Neuronal stem cell (in vitro differentiated cells): ENCODE data around the gene PRXL2B. TPM values are rescaled to one million over a fixed set of nuclear protein-coding genes. Genes with fewer than 3 reads are reported as not detected.

ENCODE experiments used
- DNase-seq: peaks from one replicate; pipeline ENCODE4 v3.0.0-alpha.2; 2013; ENCODE audit warnings: low spot score
- H2AFZ ChIP-seq: one replicate; pipeline ENCODE4 v1.6.1; 2013; ENCODE audit warnings: mild to moderate bottlenecking, low read length, inconsistent platforms
- H2AK5ac ChIP-seq: 2 replicates; pipeline ENCODE4 v1.6.1; 2013; ENCODE audit warnings: low read depth, mild to moderate bottlenecking, inconsistent platforms, low read length, moderate library complexity, mixed read lengths
- H2BK120ac ChIP-seq: 2 replicates; pipeline ENCODE4 v1.6.1; 2013; ENCODE audit warnings: low read depth, mild to moderate bottlenecking, inconsistent platforms, low read length, moderate library complexity, mixed read lengths
- H2BK12ac ChIP-seq: one replicate; pipeline ENCODE4 v1.6.1; 2013; ENCODE audit warnings: low read length, inconsistent platforms
- H2BK15ac ChIP-seq: 2 replicates; pipeline ENCODE4 v1.6.1; 2013; ENCODE audit warnings: mild to moderate bottlenecking, low read length, inconsistent platforms, mixed read lengths
- H2BK5ac ChIP-seq: one replicate; pipeline ENCODE4 v1.6.1; 2013; ENCODE audit warnings: inconsistent platforms, mild to moderate bottlenecking, low read length, moderate library complexity
- H3K14ac ChIP-seq: one replicate; pipeline ENCODE4 v1.6.1; 2013; ENCODE audit warnings: low read length, inconsistent platforms
- H3K18ac ChIP-seq: 2 replicates; pipeline ENCODE4 v1.6.1; 2013; ENCODE audit warnings: low read length, inconsistent platforms
- H3K23ac ChIP-seq: 2 replicates; pipeline ENCODE4 v1.6.1; 2013; ENCODE audit warnings: low read depth, mild to moderate bottlenecking, mixed read lengths, low read length, inconsistent platforms; ENCODE audit not compliant: poor library complexity
- H3K27ac ChIP-seq: replicated peaks from 3 replicates; pipeline ENCODE4 v1.5.1; 2013; ENCODE audit warnings: low read length, inconsistent platforms
- H3K27me3 ChIP-seq, 3 experiments: 2 replicates each; pipeline ENCODE4 v1.6.1; 2013; ENCODE audit warnings: low read length in 3 of 3, mild to moderate bottlenecking in 2 of 3, inconsistent platforms in 1 of 3, low read depth in 1 of 3, mixed read lengths in 1 of 3, moderate library complexity in 1 of 3; ENCODE audit not compliant: control insufficient read depth in 3 of 3, insufficient read depth in 3 of 3
- H3K36me3 ChIP-seq, 2 donors: replicated peaks in 1 of 2; 2 replicates each; pipeline ENCODE4 v1.6.1; 2013; ENCODE audit warnings: low read length in 2 of 2; ENCODE audit not compliant: control insufficient read depth in 2 of 2, insufficient read depth in 2 of 2
- H3K4ac ChIP-seq: 2 replicates; pipeline ENCODE4 v1.6.1; 2013; ENCODE audit warnings: inconsistent platforms, mild to moderate bottlenecking, low read length, moderate library complexity
- H3K4me1 ChIP-seq, 2 donors: 1 replicate in 1 of 2; 2 replicates in 1 of 2; pipeline ENCODE4 v1.6.1; 2013; ENCODE audit warnings: low read length in 2 of 2, low read depth in 1 of 2; ENCODE audit not compliant: control insufficient read depth in 2 of 2, insufficient read depth in 1 of 2
- H3K4me2 ChIP-seq: one replicate; pipeline ENCODE4 v1.6.1; 2013; ENCODE audit warnings: mild to moderate bottlenecking, low read length, inconsistent platforms; ENCODE audit not compliant: insufficient read depth, poor library complexity, severe bottlenecking
- H3K4me3 ChIP-seq, 2 donors: 2 replicates each; pipeline ENCODE4 v1.5.1; 2013; ENCODE audit warnings: low read length in 2 of 2, mild to moderate bottlenecking in 2 of 2, inconsistent platforms in 1 of 2, moderate library complexity in 1 of 2
- H3K79me1 ChIP-seq: one replicate; pipeline ENCODE4 v1.6.1; 2013; ENCODE audit warnings: low read depth, mild to moderate bottlenecking, inconsistent platforms, low read length, moderate library complexity
- H3K9ac ChIP-seq: one replicate; pipeline ENCODE4 v1.6.1; 2013; ENCODE audit warnings: mild to moderate bottlenecking, low read depth, low read length, inconsistent platforms; ENCODE audit not compliant: poor library complexity
- H3K9me3 ChIP-seq, 2 donors: replicated peaks in 1 of 2; 2 replicates each; pipeline versions ENCODE3 to v1.6.1; 2013; ENCODE audit warnings: low read length in 2 of 2, mild to moderate bottlenecking in 2 of 2, inconsistent platforms in 1 of 2, low read depth in 1 of 2, mixed read lengths in 1 of 2, moderate library complexity in 1 of 2; ENCODE audit not compliant: control insufficient read depth in 2 of 2, insufficient read depth in 1 of 2
- H4K8ac ChIP-seq: one replicate; pipeline ENCODE4 v1.6.1; 2013; ENCODE audit warnings: low read depth, mild to moderate bottlenecking, inconsistent platforms, low read length, moderate library complexity
- H4K91ac ChIP-seq: one replicate; pipeline ENCODE4 v1.6.1; 2013; ENCODE audit warnings: low read length, low read depth, mild to moderate bottlenecking, inconsistent platforms; ENCODE audit not compliant: poor library complexity
- WGBS, 2 donors: extraction: QIAGEN DNeasy Blood & Tissue Kit; methylation state at CpG; one replicate each; pipeline ENCODE4 v1.1.7; 2013; ENCODE audit warnings: missing lambda C conversion rate in 2 of 2, mixed read lengths in 1 of 2; ENCODE audit not compliant: insufficient read length in 2 of 2, insufficient replicate concordance in 1 of 2; ENCODE audit errors: extremely low coverage in 2 of 2; 5-methylcytosine and 5-hydroxymethylcytosine counted together
- polyA plus RNA-seq, 2 experiments: library from polyadenylated mRNA; stranded (reverse); fragments of 200-250 nt; gene quantifications; one replicate each; pipeline ENCODE4 v1.2.3, GENCODE V29; 2013

PRXL2B gene
- polyA plus RNA-seq (2013, experiment 1 of 2) = 35.1 TPM
- polyA plus RNA-seq (2013, experiment 2 of 2) = 35.3 TPM

- H2AK5ac ChIP-seq = peak within 1 kb of the TSS; percentile 99
- H4K8ac ChIP-seq = peak within 1 kb of the TSS; percentile 48
- no peak within 1 kb of the TSS for H4K91ac ChIP-seq
- peaks cover 7 to 8% of the 10 kb centered on the region in 2 donors for H3K4me1 ChIP-seq
- H3K36me3 ChIP-seq = peaks cover 7 to 9% of the 10 kb centered on the region in 2 donors
- peak within 1 kb of the TSS; percentile 99 for H3K9ac ChIP-seq
- peak within 1 kb of the TSS; percentile 96 for H2AFZ ChIP-seq
- H3K79me1 ChIP-seq = peaks cover 12% of the 10 kb centered on the region
- DNase-seq = peak; percentile 97
- peak within 1 kb of the TSS; percentile 53 for H3K4ac ChIP-seq
- H3K9me3 ChIP-seq = peaks cover 0 to 15% of the 10 kb centered on the region in 2 donors
- H2BK15ac ChIP-seq = peak within 1 kb of the TSS; percentile 89
- H3K4me2 ChIP-seq = peak within 1 kb of the TSS; percentile 95
- peak within 1 kb of the TSS; percentile 97 for H3K18ac ChIP-seq
- peak within 1 kb of the TSS; percentile 88 to 94 for H3K4me3 ChIP-seq
- peak within 1 kb of the TSS; percentile 99 for H3K14ac ChIP-seq
- peak within 1 kb of the TSS; percentile 98 for H3K23ac ChIP-seq
- no CpG with 5 or more reads among the region's 107 CpGs for WGBS, 2 donors
- H2BK5ac ChIP-seq = peak within 1 kb of the TSS; percentile 96
- peak within 1 kb of the TSS; percentile 84 for H2BK12ac ChIP-seq
- peak within 1 kb of the TSS; percentile 94 for H2BK120ac ChIP-seq
- H3K27ac ChIP-seq = peak within 1 kb of the TSS; percentile 98
- H3K27me3 ChIP-seq = no peaks in the 10 kb centered on the region
Measured at GRCh38 chr1:2586154-2587070, at the start of gene PRXL2B. TSS of gene PRXL2B (plus strand) at chr1:2586777. CDS start at chr1:2586886, 109 bp downstream.

GRCh38 chr1:2537784-2538115 is 48.8 kb upstream of the PRXL2B start:
- H3K14ac ChIP-seq = peak overlapping the region; percentile 91
- H3K4me1 ChIP-seq = peaks cover 33 to 60% of the 10 kb centered on the region in 2 donors
- no peak overlapping the region for H3K23ac ChIP-seq
- H4K91ac ChIP-seq = peak overlapping the region; percentile 74
- no peak overlapping the region for H3K4me2 ChIP-seq
- peak overlapping the region; percentile 96 for H2BK5ac ChIP-seq
- H2BK15ac ChIP-seq = peak overlapping the region; percentile 69
- H3K9ac ChIP-seq = no peak overlapping the region
- WGBS, 2 donors = no CpG with 5 or more reads among the region's 9 CpGs
- no peak overlapping the region for H4K8ac ChIP-seq
- H2BK120ac ChIP-seq = peak overlapping the region; percentile 17
- H2BK12ac ChIP-seq = peak overlapping the region; percentile 93
- no peaks in the 10 kb centered on the region for H3K36me3 ChIP-seq
- peaks cover 12% of the 10 kb centered on the region for H3K79me1 ChIP-seq
- peaks cover 0 to 59% (median 6%) of the 10 kb centered on the region in 3 experiments for H3K27me3 ChIP-seq
- peak overlapping the region; percentile 98 for H2AK5ac ChIP-seq
- peak overlapping the region; percentile 44 for H3K18ac ChIP-seq
- no peak overlapping the region for H3K4ac ChIP-seq
- H3K4me3 ChIP-seq = no peak overlapping the region
- H3K9me3 ChIP-seq = peaks cover 4 to 5% of the 10 kb centered on the region in 2 donors
- DNase-seq = no peak
- H3K27ac ChIP-seq = no peak overlapping the region
- no peak overlapping the region for H2AFZ ChIP-seq

- no peak overlapping the region for H3K4me2 ChIP-seq
- H3K18ac ChIP-seq = peak overlapping the region; percentile 94
- peaks cover 34 to 60% of the 10 kb centered on the region in 2 donors for H3K4me1 ChIP-seq
- H3K4ac ChIP-seq = no peak overlapping the region
- H2AFZ ChIP-seq = no peak overlapping the region
- peaks cover 12% of the 10 kb centered on the region for H3K79me1 ChIP-seq
- H3K14ac ChIP-seq = no peak overlapping the region
- no peak overlapping the region for H3K9ac ChIP-seq
- H4K8ac ChIP-seq = no peak overlapping the region
- H2BK15ac ChIP-seq = peak overlapping the region; percentile 69
- H2AK5ac ChIP-seq = peak overlapping the region; percentile 99
- H3K27me3 ChIP-seq = peaks cover 0 to 56% (median 6%) of the 10 kb centered on the region in 3 experiments
- WGBS, 2 donors = no CpG with 5 or more reads among the region's 4 CpGs
- no peak overlapping the region for H3K4me3 ChIP-seq
- peak overlapping the region; percentile 96 for H2BK5ac ChIP-seq
- no peak overlapping the region for H3K27ac ChIP-seq
- no peak for DNase-seq
- H2BK12ac ChIP-seq = peak overlapping the region; percentile 99
- H3K36me3 ChIP-seq = no peaks in the 10 kb centered on the region
- H2BK120ac ChIP-seq = peak overlapping the region; percentile 18
- H3K9me3 ChIP-seq = peaks cover 4 to 5% of the 10 kb centered on the region in 2 donors
- no peak overlapping the region for H3K23ac ChIP-seq
- peak overlapping the region; percentile 34 for H4K91ac ChIP-seq
Measured at GRCh38 chr1:2538376-2538775, 48.2 kb upstream of the PRXL2B start.

- Histone ChIP-seq H4K8ac (no peak overlapping the region), H3K9me3 (peaks cover 4 to 5% of the 10 kb centered on the region in 2 donors), H3K4me1 (peaks cover 38 to 60% of the 10 kb centered on the region in 2 donors), H2BK12ac (peak overlapping the region; percentile 99), H2BK15ac (peak overlapping the region; percentile 13), H3K79me1 (peaks cover 12% of the 10 kb centered on the region), H3K36me3 (no peaks in the 10 kb centered on the region), H3K27ac (no peak overlapping the region), H3K4me3 (no peak overlapping the region), H2AFZ (no peak overlapping the region), H2BK120ac (peak overlapping the region; percentile 18), H3K9ac (no peak overlapping the region), H2AK5ac (peak overlapping the region; percentile 99), H4K91ac (peak overlapping the region; percentile 74), H3K4me2 (no peak overlapping the region), H3K4ac (peak overlapping the region; percentile 27), H3K18ac (peak overlapping the region; percentile 94), H3K14ac (no peak overlapping the region), H2BK5ac (peak overlapping the region; percentile 96), H3K27me3 (peaks cover 0 to 52% (median 6%) of the 10 kb centered on the region in 3 experiments), H3K23ac (no peak overlapping the region)
- no CpG with 5 or more reads among the region's 8 CpGs for WGBS, 2 donors
- DNase-seq = no peak
Measured at GRCh38 chr1:2538872-2539271, 47.7 kb upstream of the PRXL2B start.
